GM21723 (cell line): ENCODE data around the gene AHDC1.
"Not testable (repeated sequence)": the region's sequence is repeated elsewhere in the genome, so short reads cannot be mapped to it uniquely, and the experiment has no call there.

ENCODE experiments used
- ATAC-seq: cut with Tn5 transposase; IDR thresholded peaks from one replicate; pipeline ENCODE4 v1.9.1; 2021; ENCODE audit warnings: mild to moderate bottlenecking, moderate library complexity; ENCODE audit not compliant: unreplicated experiment

AHDC1 gene

GRCh38 chr1:27603681-27604578, at the start of gene AHDC1:
Gene AHDC1 (minus strand): TSS chr1:27604144. CDS start chr1:27552115, 52,029 bp downstream.
- ATAC-seq, result peak; percentile 55

- no peak for ATAC-seq
Observed at GRCh38 chr1:27652111-27652864, 48.3 kb upstream of the AHDC1 start.

- ATAC-seq, result no peak
Observed at GRCh38 chr1:27650539-27651175, 46.7 kb upstream of the AHDC1 start.

- ATAC-seq, result no peak
Observed at GRCh38 chr1:27650171-27650538, 46.2 kb upstream of the AHDC1 start.

- no peak for ATAC-seq
Observed at GRCh38 chr1:27649306-27649635, 45.3 kb upstream of the AHDC1 start.

- no peak for ATAC-seq
Observed at GRCh38 chr1:27648602-27649305, 44.8 kb upstream of the AHDC1 start.

GRCh38 chr1:27647328-27647727, 43.4 kb upstream of the AHDC1 start:
- ATAC-seq, result no peak

- no peak for ATAC-seq
Observed at GRCh38 chr1:27646676-27647075, 42.7 kb upstream of the AHDC1 start.

GRCh38 chr1:27645071-27645415, 41.1 kb upstream of the AHDC1 start:
- no peak for ATAC-seq

- no peak for ATAC-seq
Observed at GRCh38 chr1:27644369-27645070, 40.6 kb upstream of the AHDC1 start.

GRCh38 chr1:27643600-27644368, 39.8 kb upstream of the AHDC1 start:
- no peak for ATAC-seq

- not testable (repeated sequence) for ATAC-seq
Observed at GRCh38 chr1:27640514-27640913, 36.6 kb upstream of the AHDC1 start.

GRCh38 chr1:27638805-27639204, 34.9 kb upstream of the AHDC1 start:
- no peak for ATAC-seq

GRCh38 chr1:27638047-27638734, 34.2 kb upstream of the AHDC1 start:
- no peak for ATAC-seq

GRCh38 chr1:27635396-27636142, 31.6 kb upstream of the AHDC1 start:
- no peak for ATAC-seq

GRCh38 chr1:27634985-27635367, 31.0 kb upstream of the AHDC1 start, which contains the start of gene FGR:
Gene FGR (minus strand): TSS chr1:27635185. CDS start chr1:27623916, 11,269 bp downstream.
- no peak for ATAC-seq

- no peak for ATAC-seq
Observed at GRCh38 chr1:27634177-27634984, 30.4 kb upstream of the AHDC1 start.
